ENCODE results near the gene MRPL42. TPM values are rescaled to one million over a fixed set of nuclear protein-coding genes. Genes with fewer than 3 reads are reported as not detected.
A peak's percentile ranks its signal among the peaks of the same experiment; 100 is the strongest.
"Not testable (repeated sequence)": the region's sequence is repeated elsewhere in the genome, so short reads cannot be mapped to it uniquely, and the experiment has no call there.

MRPL42 gene
- total RNA-seq, 2 experiments from 2014 or later, result 47.9 to 63.3 TPM

- Mint-ChIP-seq H3K4me1 (peaks cover 11% of the 10 kb centered on the region), H3K36me3 (peaks cover 54% of the 10 kb centered on the region)
- H3K27ac Mint-ChIP-seq; H3K4me3 Mint-ChIP-seq; ATAC-seq; H3K27me3 Mint-ChIP-seq; H3K9me3 Mint-ChIP-seq (ENCODE audit: low read depth); DNase-seq: not testable (repeated sequence)
- CTCF ChIA-PET, result interaction anchor here (1.6 kb wide), 1 partner anchor 609 kb away, joined by 4 read pairs; no protein-coding TSS in a partner anchor
Measured at GRCh38 chr12:93492808-93493207, 25.5 kb downstream of the MRPL42 start.

- no peak overlapping the region for H3K27ac Mint-ChIP-seq
- no peaks in the 10 kb centered on the region for H3K9me3 Mint-ChIP-seq (ENCODE audit: low read depth)
- no peak overlapping the region for H3K4me3 Mint-ChIP-seq
- ATAC-seq (no peak), DNase-seq (no peak)
- CTCF ChIA-PET, result interaction anchor here (1.3 kb wide), 1 partner anchor 9 kb away, joined by 8 read pairs; no protein-coding TSS in a partner anchor
- no peaks in the 10 kb centered on the region for H3K27me3 Mint-ChIP-seq
- H3K36me3 Mint-ChIP-seq, result peaks cover 48% of the 10 kb centered on the region
- peaks cover 11% of the 10 kb centered on the region for H3K4me1 Mint-ChIP-seq
Measured at GRCh38 chr12:93494096-93494495, 26.8 kb downstream of the MRPL42 start.

GRCh38 chr12:93497456-93497855 is 30.1 kb downstream of the MRPL42 start:
- Mint-ChIP-seq H3K36me3 (peaks cover 31% of the 10 kb centered on the region), H3K4me3 (no peak overlapping the region), H3K4me1 (peaks cover 11% of the 10 kb centered on the region), H3K9me3 (ENCODE audit: low read depth) (no peaks in the 10 kb centered on the region), H3K27ac (no peak overlapping the region), H3K27me3 (no peaks in the 10 kb centered on the region)
- CTCF ChIA-PET, result interaction anchor here (1.4 kb wide), 1 partner anchor 9 kb away, joined by 3 read pairs; no protein-coding TSS in a partner anchor
- DNase-seq (no peak), ATAC-seq (no peak)

GRCh38 chr12:93498813-93499212 is 31.5 kb downstream of the MRPL42 start:
- H3K27me3 Mint-ChIP-seq; H3K4me3 Mint-ChIP-seq; DNase-seq; H3K27ac Mint-ChIP-seq; CTCF ChIA-PET; ATAC-seq; H3K9me3 Mint-ChIP-seq (ENCODE audit: low read depth): not testable (repeated sequence)
- Mint-ChIP-seq H3K4me1 (peaks cover 11% of the 10 kb centered on the region), H3K36me3 (peaks cover 35% of the 10 kb centered on the region)

- Mint-ChIP-seq H3K4me1 (peaks cover 11% of the 10 kb centered on the region), H3K9me3 (ENCODE audit: low read depth) (no peaks in the 10 kb centered on the region), H3K36me3 (peaks cover 24% of the 10 kb centered on the region), H3K27me3 (no peaks in the 10 kb centered on the region), H3K4me3 (no peak overlapping the region), H3K27ac (no peak overlapping the region)
- ATAC-seq (no peak), DNase-seq (no peak)
- CTCF ChIA-PET, result interaction anchor here (1.1 kb wide), 1 partner anchor 602 kb away, joined by 3 read pairs; no protein-coding TSS in a partner anchor
Measured at GRCh38 chr12:93500201-93500600, 32.9 kb downstream of the MRPL42 start.

GRCh38 chr12:93500667-93501066 is 33.4 kb downstream of the MRPL42 start:
- Mint-ChIP-seq H3K4me1 (peaks cover 14% of the 10 kb centered on the region), H3K4me3 (no peak overlapping the region), H3K9me3 (ENCODE audit: low read depth) (no peaks in the 10 kb centered on the region), H3K36me3 (peaks cover 23% of the 10 kb centered on the region), H3K27ac (no peak overlapping the region), H3K27me3 (no peaks in the 10 kb centered on the region)
- DNase-seq (no peak), ATAC-seq (no peak)
- CTCF ChIA-PET, result interaction anchor here (1.1 kb wide), 1 partner anchor 601 kb away, joined by 3 read pairs; no protein-coding TSS in a partner anchor

- H3K9me3 Mint-ChIP-seq (ENCODE audit: low read depth), result no peaks in the 10 kb centered on the region
- ATAC-seq, result peak; percentile 42
Measured at GRCh38 chr12:93502802-93503623, 35.7 kb downstream of the MRPL42 start.

GRCh38 chr12:93507165-93507564 is 39.9 kb downstream of the MRPL42 start:
- ATAC-seq (peak; percentile 39), DNase-seq (no peak)
- H3K27ac Mint-ChIP-seq, result peak overlapping the region; percentile 80
- no peaks in the 10 kb centered on the region for H3K9me3 Mint-ChIP-seq (ENCODE audit: low read depth)
- peaks cover 18% of the 10 kb centered on the region for H3K36me3 Mint-ChIP-seq
- H3K4me1 Mint-ChIP-seq, result peaks cover 17% of the 10 kb centered on the region
- CTCF ChIA-PET, result interaction anchor here (1.9 to 8.5 kb wide), 2 partner anchors 63 to 595 kb away, joined by 8 to 167 read pairs; no protein-coding TSS in a partner anchor
- H3K4me3 Mint-ChIP-seq, result no peak overlapping the region
- H3K27me3 Mint-ChIP-seq, result no peaks in the 10 kb centered on the region

More at GRCh38 chr12:93502802-93503623, 35.7 kb downstream of the MRPL42 start:
- Mint-ChIP-seq H3K36me3 (peaks cover 9% of the 10 kb centered on the region), H3K4me3 (no peak overlapping the region), H3K4me1 (peaks cover 17% of the 10 kb centered on the region), H3K27me3 (no peaks in the 10 kb centered on the region), H3K27ac (no peak overlapping the region)
- DNase-seq, result peak; percentile 71
- CTCF ChIA-PET, result interaction anchor here (0.7 to 8.5 kb wide), 34 partner anchors 9 to 608 kb away, joined by 3 to 167 read pairs (median 4); partner anchors contain the start of genes MRPL42 and SOCS2

GRCh38 chr12:93509506-93509905 is 42.2 kb downstream of the MRPL42 start:
- Mint-ChIP-seq H3K36me3 (peaks cover 14% of the 10 kb centered on the region), H3K9me3 (ENCODE audit: low read depth) (no peaks in the 10 kb centered on the region), H3K4me3 (no peak overlapping the region), H3K27me3 (no peaks in the 10 kb centered on the region), H3K4me1 (peaks cover 17% of the 10 kb centered on the region), H3K27ac (no peak overlapping the region)
- ATAC-seq (no peak), DNase-seq (no peak)
- CTCF ChIA-PET, result interaction anchor here (1.4 to 8.5 kb wide), 2 partner anchors 63 to 592 kb away, joined by 3 to 167 read pairs; partner anchors contain the start of gene SOCS2

- H3K4me3 Mint-ChIP-seq, result no peak overlapping the region
- CTCF ChIA-PET, result interaction anchor here (2.1 to 5.4 kb wide), 3 partner anchors 10 to 586 kb away, joined by 5 to 23 read pairs (median 8); no protein-coding TSS in a partner anchor
- H3K9me3 Mint-ChIP-seq (ENCODE audit: low read depth), result no peaks in the 10 kb centered on the region
- H3K27ac Mint-ChIP-seq, result no peak overlapping the region
- H3K27me3 Mint-ChIP-seq, result peaks cover 6% of the 10 kb centered on the region
- DNase-seq (no peak), ATAC-seq (no peak)
- peaks cover 5% of the 10 kb centered on the region for H3K36me3 Mint-ChIP-seq
- H3K4me1 Mint-ChIP-seq, result no peaks in the 10 kb centered on the region
Measured at GRCh38 chr12:93514853-93515252, 47.5 kb downstream of the MRPL42 start.

- peaks cover 4% of the 10 kb centered on the region for H3K4me1 Mint-ChIP-seq
- peaks cover 15% of the 10 kb centered on the region for H3K27me3 Mint-ChIP-seq
- H3K27ac Mint-ChIP-seq, result no peak overlapping the region
- CTCF ChIA-PET, result interaction anchor here (5.4 kb wide), 1 partner anchor 583 kb away, joined by 23 read pairs; no protein-coding TSS in a partner anchor
- no peak overlapping the region for H3K4me3 Mint-ChIP-seq
- H3K36me3 Mint-ChIP-seq, result peaks cover 1% of the 10 kb centered on the region
- DNase-seq, result no peak
- ATAC-seq, result no peak
- H3K9me3 Mint-ChIP-seq (ENCODE audit: low read depth), result no peaks in the 10 kb centered on the region
Measured at GRCh38 chr12:93518725-93519124, 51.4 kb downstream of the MRPL42 start.

- ATAC-seq (no peak), DNase-seq (no peak)
- H3K9me3 Mint-ChIP-seq (ENCODE audit: low read depth), result no peaks in the 10 kb centered on the region
- no peak overlapping the region for H3K27ac Mint-ChIP-seq
- peaks cover 1% of the 10 kb centered on the region for H3K36me3 Mint-ChIP-seq
- H3K4me1 Mint-ChIP-seq, result peaks cover 4% of the 10 kb centered on the region
- H3K27me3 Mint-ChIP-seq, result peaks cover 21% of the 10 kb centered on the region
- H3K4me3 Mint-ChIP-seq, result no peak overlapping the region
- CTCF ChIA-PET, result no interaction called here
Measured at GRCh38 chr12:93519859-93520258, 52.5 kb downstream of the MRPL42 start.

- CTCF ChIA-PET, result no interaction called here
- Mint-ChIP-seq H3K4me3 (no peak overlapping the region), H3K9me3 (ENCODE audit: low read depth) (no peaks in the 10 kb centered on the region), H3K36me3 (no peaks in the 10 kb centered on the region), H3K4me1 (peaks cover 4% of the 10 kb centered on the region), H3K27ac (no peak overlapping the region), H3K27me3 (peaks cover 21% of the 10 kb centered on the region)
- no peak for ATAC-seq
- DNase-seq, result no peak
Measured at GRCh38 chr12:93520454-93520853, 53.1 kb downstream of the MRPL42 start.
